CD4-positive, alpha-beta T cell treated with Interleukin-6 for 4 hours (primary cell): ENCODE data around the gene ZNF276.

Experiments
- DNase-seq: peaks from one replicate; pipeline ENCODE4 v3.0.0-alpha.2; 2020; ENCODE audit warnings: mixed read lengths

Gene ZNF276

DNA sequence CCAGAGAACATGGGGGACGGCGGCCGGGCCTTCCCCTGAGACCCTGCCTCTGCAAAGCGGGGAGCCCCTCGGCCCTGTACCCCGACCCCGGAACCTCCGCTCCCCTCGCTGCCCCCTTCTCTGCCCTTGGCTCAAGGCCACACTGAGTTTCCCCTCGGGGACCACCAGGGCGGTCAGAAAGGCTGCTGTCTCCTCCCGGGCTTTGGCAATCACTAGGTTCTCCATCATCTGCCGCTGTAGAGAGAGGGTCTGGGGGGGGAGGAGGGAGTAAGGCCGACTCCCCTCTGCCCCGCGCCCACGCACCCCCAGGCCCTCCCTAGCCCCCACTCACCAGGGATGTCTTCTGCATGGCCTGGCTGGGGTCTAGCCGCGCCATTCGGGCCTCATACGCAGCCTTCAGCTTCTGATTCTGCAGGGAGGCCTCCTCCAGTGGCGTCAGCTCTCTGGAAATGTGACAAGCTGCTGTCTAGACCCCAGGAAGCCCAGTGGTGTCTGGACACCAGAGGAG, 9.0 kb upstream of the ZNF276 start:
- DNase-seq = no peak

DNA sequence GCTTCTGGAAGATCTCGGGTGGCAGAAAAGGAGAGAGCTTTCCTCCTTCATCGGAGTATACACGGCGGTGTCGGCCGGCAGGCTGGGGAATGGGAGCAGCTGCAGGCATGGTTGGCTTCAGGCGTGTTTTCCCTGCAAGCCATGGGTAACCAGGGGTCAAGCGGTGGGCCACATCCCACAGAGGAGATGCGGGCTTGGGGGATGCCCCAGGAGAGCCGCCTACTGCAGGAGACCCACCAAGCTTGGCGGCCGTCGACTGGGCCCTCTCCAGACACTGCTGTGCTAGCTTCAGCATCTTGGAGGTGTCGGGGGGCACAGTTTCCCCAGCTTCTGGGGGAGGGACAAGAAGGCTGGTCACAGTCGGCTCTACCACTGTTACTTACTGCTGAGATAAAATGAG, 4.8 kb upstream of the ZNF276 start:
- no peak for DNase-seq

DNA sequence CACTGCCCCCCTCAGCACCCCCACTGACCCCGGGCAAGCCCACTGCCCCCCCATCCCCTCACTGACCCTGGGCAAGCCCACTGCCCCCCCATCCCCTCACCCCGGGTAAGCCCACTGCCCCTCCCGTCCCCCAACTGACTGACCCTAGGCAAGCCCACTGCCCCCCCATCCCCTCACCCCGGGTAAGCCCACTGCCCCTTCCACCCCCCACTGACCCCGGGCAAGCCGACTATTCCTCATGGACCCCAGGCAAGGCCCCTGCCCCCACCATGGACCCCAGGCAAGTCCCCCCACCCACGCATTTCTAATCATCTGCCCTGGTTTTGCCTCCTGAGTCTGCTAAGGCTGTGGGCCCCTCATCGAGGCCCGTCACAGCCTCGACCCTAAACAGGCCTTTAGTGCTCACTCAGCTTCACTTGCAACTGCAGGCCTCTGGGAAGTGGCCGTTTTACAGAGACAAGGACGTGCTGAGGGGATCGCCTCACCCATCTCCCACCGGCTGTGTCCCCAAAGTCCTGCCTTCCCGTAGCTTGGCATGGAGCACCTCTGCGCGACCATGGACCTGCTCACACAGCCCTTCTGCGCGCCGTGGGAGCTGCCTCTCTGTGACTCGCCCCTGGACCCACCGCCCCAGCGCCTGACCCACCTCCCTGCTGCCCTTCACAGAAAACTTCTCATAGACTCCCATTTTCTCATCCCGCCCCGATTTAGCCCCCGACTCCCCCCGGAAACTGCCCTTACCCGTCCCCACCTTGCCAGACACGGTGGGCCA, 4.2 kb upstream of the ZNF276 start:
- no peak for DNase-seq

DNA sequence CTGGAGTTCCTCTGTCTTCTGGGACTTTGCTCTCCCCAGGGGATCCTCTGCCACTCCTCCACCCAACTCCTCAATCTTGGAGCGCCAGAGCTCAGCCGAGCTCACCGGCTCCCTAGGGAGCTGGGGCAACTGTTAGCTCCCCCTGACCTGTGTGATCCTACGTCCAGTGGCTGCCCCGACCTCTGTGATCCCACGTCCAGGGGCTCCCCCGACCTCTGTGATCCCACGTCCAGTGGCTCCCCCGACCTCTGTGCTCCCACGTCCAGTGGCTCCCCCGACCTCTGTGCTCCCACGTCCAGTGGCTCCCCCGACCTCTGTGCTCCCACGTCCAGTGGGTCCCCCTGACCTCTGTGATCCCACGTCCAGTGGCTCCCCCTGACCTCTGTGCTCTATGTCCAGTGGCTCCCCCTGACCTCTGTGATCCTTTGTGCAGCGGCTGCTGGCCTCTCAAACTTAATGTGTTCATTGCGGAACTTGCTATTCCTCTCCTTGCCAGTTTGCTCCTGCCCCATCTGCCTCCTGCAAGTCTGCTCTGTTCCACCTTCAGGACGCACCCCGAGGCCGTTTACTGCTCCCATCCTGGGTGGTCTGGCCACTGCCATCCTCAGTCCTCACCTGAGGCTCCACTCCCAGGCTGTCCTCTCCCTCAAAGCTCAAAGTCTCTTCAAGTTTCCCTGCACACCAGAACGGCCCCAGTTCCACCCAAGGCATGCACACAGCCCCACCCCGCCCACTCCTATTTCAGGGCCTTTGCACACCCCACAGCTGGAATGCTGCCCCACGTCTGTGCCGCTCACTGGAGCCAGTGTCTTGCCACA, 3.4 kb upstream of the ZNF276 start:
- DNase-seq = no peak

DNA sequence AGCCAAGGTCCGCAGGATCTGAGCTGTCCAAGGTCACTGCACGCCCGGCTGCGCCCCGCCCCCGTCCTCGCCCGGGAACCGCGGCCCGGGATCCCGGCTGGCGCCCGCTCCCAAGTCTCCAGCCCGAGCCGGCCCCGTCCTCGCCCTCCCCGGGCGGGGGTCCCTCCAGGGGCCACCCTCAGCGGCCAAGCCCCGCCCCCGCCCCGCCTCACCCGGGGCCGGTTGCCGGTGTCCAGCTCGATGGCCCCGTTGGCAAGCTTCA, 855 bp upstream of the ZNF276 start:
- peak; percentile 21 for DNase-seq

DNA sequence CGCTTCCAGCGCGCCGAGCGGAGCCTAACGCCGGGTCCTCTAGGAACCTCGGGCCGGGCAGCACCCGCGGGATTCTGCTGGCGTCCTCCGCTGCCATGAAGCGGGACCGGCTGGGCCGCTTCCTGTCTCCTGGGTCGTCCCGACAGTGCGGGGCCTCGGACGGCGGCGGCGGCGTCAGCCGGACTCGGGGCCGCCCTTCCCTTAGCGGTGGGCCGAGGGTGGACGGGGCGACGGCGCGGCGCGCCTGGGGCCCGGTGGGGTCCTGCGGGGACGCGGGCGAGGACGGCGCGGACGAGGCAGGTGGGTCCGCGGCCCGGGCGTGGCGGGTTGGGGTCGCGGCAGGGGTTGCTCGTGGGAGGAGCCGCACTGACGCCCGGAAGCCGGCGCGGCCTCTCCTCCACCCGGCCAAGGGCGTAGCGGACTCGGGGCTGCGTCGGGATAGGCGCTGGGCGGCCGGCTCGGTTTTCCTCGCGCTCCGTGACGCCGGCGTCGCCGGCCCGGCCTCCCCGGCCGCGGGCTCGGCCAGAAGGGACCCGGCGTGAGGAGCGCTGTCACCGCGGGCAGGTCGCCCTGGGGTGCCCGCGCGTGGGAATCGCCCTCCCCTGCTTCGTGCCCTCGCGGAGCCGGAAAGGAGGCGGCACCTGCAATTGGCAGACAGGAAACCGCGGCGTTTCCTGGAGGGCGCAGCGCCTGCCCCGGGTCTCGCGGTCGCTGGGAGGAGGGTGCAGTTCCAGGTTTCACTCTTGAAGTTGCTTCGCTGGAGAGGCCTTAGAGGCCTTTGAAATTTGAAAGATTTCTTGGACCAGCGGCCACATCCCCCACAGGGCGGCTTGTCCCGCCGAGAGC, 432 bp downstream of the ZNF276 start:
- DNase-seq = peak; percentile 93

DNA sequence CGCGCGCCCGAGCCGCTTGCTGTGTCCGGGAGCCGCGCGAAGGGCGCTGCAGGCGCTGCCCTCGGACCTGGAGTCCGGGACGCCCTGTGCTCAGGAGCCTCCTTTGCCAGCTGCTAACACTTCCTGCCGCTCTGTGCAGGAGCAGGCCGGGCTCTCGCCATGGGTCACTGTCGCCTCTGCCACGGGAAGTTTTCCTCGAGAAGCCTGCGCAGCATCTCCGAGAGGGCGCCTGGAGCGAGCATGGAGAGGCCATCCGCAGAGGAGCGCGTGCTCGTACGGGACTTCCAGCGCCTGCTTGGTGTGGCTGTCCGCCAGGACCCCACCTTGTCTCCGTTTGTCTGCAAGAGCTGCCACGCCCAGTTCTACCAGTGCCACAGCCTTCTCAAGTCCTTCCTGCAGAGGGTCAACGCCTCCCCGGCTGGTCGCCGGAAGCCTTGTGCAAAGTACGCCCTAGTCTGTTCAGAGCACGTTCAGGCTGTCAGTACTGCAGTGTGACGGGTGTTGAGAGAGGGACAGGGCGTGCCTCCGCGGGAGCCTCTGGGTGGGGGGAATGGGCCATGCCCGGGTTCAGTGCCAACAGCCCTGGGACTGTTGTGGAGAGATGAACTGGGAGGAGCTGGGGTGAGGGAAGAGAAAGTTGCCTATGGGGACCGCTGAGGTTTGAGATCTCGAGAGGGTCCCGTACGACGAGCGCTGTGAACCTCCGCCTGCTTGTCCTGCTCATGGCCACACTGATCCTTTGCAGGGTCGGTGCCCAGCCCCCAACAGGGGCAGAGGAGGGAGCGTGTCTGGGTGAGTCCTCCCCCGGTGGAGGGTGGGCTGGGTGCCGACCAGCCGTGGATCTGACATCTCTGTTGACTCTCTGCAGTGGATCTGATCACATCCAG, 1.3 kb downstream of the ZNF276 start:
- DNase-seq = peak; percentile 81

DNA sequence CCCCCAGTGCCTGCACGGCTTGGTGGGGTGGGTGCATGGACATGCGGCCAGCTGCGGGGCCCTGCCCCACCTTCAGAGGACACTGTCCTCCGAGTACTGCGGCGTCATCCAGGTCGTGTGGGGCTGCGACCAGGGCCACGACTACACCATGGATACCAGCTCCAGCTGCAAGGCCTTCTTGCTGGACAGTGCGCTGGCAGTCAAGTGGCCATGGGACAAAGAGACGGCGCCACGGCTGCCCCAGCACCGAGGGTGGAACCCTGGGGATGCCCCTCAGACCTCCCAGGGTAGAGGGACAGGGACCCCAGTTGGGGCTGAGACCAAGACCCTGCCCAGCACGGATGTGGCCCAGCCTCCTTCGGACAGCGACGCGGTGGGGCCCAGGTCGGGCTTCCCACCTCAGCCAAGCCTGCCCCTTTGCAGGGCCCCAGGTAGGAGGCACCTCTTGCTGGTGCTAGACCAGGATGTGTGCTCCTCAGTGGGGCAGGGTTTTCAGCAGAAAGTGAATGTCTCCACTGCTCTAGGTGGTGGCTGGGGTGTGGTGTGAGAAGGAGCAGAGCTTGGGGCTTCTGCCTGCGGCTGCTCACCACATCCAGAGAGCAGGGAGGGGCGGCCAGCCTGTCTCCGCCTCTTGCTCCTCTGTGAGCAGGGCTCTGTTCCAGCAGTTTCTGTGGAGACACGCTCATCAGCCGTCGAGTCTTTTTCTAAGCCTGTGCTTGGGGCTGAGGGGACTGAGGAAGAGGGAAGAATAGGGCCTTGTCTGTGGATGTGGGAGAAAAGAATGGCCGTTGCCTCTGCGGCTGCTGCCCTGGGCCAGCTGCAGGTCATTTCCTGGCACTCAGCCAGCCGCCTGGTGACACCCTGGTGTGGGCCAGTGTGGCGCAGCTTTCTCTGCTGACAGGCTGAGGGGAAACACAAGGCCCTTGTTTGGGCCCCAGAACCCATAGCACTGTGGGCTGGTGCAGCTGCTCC, 2.2 kb downstream of the ZNF276 start:
- peak; percentile 86 for DNase-seq

DNA sequence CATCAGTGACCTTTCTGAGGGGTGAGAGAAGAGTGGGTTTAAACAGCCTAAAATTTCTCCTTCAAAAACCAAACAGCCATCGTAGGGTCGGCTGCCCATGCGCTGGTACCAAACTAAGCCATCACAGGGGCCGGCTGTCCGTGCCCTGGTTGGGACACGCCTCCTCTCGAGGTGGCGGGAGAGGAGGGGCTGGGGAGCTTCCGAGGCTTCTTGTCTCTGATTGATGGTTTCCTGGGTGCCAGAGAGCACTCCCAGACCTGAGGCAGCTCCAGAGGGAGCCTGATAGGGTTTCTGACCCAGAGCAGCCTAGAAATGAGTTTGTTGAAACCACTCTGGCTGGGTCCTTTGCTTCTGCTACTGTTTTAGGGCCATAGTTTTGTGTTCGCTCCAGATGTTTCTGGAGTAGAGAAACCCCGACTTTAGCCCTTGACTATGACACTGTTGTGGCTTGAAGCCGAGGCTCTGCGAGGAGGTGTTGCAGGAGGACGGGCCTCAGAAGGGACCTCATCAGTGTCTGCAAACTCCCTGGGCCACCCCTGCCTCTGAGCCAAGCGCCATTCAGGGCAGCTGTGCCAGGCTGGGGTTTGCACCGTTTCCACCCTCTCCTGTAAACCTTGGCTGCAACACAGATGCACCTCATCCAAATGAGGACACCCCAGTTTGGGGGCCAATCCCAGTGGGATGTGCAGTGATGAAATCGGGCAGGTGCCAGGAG, 6.2 kb downstream of the ZNF276 start:
- no peak for DNase-seq

DNA sequence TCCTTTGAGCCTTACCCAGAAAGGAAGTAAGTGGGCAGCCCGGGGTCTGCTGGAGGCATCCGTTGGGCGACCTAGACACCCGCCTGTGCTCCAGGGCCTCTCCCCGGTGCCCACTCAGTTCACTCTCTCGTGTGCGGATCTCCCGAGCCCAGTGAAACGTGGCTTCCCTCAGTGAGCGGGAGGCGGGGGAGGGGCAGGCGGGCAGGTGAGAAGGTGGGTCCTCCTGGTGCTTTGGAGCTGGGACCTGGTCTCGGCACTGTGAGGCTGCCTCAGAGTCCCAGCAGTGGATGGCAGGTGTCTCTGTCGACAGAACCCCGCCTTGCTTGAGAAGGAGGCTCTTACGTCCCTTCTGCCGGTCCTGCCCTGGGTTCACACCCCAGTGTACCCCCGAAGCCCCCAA, 8.0 kb downstream of the ZNF276 start:
- no peak for DNase-seq

DNA sequence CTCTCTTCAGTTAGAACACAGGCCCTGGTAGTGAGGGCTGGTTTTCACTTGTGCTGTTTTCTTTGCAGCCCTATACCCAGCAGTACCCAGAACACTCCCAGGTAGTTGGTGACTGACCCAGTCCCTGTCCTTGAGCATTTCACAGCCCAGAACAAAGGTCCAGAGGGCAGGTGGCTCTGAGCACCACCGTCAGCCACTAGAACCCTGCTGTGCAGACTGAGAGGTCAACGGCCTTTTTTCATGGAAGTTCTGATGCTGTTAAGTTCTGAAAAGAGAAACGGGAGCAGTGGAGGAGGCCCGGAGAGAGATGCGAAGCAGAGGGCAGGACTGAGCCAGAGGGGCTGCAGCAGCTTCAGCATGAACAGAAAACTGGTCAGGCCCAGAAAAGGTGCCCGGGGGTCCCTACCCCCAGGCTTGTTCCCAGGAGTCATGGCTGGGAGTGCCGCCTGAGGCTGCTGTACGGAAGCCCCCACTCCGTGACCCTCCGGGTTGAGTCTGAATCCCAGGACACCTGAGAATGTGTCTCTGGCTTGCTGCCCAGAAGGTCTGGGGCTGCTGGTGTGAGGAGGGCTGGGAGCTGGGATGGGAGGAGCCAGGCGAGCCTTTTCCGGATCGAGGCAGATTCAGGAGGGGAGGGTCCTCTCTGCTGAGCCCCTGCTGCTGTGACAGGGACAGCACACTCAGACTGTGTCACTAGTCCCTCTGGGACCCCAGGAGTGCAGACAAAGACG, 8.7 kb downstream of the ZNF276 start:
- DNase-seq = no peak

DNA sequence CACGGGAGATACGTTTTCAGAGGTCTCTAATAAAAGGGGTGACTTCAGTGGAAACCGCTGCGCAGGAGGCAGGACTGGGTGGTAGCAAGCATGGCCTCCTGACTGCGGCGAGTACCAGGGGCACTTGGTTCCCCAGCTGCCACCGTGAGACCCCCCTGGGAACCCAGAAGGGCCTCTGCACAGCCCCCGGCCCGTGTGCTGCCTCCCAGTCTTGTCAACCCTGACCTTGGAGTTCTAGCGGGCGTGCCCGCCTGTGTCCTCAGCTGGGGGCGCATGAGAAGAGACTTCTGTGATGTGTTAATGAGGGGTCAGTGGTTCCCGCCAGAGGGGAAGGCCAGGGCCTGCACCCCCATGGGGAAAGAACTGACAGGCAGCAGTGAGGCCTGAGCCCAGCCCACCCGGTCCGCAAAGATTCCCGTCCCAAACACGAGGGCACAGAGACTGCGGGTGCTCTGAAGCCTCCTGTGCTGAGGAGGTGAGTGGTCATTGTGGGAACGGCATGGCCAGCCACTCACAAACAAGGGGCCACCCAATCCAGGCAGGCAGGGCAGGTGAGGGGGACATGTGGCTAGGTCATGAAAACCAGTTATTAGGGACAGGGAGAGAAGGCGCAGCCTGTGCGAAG, 9.4 kb downstream of the ZNF276 start:
- DNase-seq = no peak

DNA sequence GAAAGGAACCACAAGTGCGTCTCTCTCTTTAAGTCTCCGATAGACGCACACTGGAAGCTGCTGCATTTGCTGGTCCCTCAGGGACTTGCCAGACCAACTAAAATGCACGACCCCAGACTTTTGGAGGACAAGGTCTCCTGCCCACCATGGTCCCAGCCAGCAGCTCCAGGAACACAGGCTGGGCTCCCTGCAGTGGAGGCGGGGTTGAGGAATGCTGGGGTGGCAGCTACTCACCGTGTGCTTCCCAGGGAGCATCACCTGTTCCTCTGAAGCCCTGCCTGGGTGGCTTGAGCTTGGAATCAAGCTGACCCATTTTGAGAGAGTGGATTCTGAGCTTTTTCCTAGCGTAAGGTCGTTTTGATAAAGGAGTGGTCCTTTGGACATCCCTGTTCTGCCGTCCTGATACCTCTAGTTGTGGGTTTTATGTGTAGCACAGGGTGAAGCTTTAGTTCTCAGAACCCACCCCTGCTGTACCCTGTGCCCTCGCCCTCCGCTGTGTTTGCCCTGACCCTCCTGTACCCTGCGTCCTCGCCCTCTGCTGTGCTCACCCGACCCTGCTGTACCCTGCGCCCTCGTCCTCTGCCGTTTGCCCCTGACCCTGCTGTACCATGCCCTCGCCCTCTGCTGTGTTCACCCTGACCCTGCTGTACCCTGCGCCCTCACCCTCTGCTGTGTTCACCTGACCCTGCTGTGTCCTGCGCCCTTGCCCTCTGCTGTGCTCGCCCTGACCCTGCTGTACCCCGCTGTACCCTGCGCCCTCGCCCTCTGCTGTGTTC, 11.0 kb downstream of the ZNF276 start:
- no peak for DNase-seq

DNA sequence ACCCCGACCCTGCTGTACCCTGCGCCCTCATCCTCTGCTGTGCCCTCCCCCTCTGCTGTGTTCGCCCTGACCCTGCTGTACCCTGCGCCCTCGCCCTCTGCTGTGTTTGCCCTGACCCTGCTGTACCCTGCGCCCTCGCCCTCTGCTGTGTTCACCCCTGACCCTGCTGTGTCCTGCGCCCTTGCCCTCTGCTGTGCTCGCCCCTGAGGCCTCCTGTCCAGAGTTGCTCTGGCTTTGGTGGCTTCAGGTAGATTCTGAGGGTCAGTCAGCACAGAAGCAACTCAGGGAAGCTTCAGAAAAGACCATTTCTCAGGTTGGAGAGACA, 11.5 kb downstream of the ZNF276 start:
- DNase-seq = no peak

DNA sequence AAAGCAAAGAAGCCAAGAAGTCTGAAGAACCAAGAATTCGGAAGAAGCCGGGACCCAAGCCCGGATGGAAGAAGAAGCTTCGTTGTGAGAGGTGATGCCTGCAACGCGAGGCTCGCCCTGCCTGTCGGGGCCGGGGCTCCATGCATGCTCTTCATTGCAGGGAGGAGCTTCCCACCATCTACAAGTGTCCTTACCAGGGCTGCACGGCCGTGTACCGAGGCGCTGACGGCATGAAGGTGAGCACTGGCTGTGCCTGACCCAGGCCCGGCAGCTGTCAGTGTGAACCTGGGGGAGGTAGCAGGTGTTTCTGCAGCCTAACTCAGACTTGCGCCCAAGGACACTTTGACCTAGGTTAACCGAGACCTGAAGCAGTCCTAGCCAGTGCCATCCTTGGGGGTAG, 12.0 kb downstream of the ZNF276 start:
- no peak for DNase-seq

DNA sequence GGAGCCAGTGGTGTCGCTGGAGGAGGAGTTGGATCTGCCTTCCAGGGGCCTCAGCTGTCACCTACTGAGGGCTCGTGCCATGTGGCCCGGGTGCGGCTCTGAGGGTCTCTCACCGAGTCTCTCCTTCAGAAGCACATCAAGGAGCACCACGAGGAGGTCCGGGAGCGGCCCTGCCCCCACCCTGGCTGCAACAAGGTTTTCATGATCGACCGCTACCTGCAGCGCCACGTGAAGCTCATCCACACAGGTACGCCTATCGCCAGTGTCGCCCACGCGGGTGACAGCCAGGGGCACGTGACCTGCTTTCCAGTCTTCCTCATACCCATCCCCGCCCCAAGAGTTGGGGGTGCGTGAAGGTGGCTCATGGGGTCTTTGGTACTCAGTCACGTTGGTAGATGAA, 12.5 kb downstream of the ZNF276 start:
- no peak for DNase-seq

DNA sequence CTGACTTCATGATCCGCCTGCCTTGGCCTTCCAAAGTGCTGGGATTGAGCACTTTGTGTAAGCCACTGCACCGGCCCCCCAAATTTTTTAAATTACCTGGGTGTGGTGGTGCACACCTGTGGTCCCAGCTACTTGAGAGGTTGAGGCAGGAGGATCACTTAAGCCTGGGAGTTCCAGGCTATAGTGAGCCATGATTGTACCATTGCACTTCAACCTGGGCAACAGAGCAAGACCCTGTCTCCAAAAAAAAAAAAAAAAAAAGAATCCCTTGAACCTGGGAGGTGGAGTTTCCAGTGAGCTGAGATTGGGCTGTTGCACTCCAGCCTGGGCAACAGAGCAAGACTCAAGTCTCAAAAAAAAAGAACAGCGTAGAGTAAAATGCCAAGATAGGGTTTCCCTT, 15.2 kb downstream of the ZNF276 start:
- no peak for DNase-seq

DNA sequence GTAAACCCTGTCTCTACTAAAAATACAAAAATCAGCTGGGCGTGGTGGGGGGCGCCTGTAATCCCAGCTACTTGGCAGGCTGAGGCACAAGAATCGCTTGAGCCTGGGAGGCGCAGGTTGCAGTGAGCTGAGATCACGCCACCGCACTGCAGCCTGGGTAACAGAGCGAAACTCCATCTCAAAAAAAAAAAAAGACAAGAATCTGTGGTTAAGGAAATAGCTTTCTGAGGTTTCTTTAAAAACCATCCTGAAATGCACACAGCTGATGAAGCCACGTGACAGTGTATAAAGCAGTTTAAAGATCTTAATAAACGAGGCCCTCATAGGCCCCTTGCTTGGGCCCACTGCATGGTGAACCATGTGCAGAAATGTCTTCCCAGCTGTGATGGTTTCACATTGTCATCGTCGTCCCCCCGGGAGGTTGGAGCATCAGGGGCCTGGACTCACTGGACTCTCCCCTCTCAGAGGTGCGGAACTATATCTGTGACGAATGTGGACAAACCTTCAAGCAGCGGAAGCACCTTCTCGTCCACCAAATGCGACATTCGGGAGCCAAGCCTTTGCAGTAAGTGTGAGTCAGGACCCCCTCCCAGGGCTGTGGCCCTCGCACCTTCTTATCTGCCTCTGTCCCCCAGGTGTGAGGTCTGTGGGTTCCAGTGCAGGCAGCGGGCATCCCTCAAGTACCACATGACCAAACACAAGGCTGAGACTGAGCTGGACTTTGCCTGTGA, 16.2 kb downstream of the ZNF276 start:
- DNase-seq = peak; percentile 61
